SK-MEL-5 (cell line): ENCODE results near the gene SLC9A7. TPM values are rescaled to one million over a fixed set of nuclear protein-coding genes. Genes with fewer than 3 reads are reported as not detected.
"Not testable (repeated sequence)": the region's sequence is repeated elsewhere in the genome, so short reads cannot be mapped to it uniquely, and the experiment has no call there.

Experiments
- DNase-seq: peaks from one replicate; pipeline ENCODE4 v3.0.0-alpha.2; 2016; ENCODE audit warnings: low read depth, low spot score
- in situ Hi-C: cut with HindIII; loops from 2 replicates; pipeline ENCODE4 v1.10.0; 2016; ENCODE audit warnings: low sequenced_read_pairs, high pct_unique_total_duplicates, low pct_unique_long_range_greater_than_20kb
- total RNA-seq: library from RNA; depleted of rRNA; stranded (reverse); fragments of >200 nt; shearing (Covaris generic); gene quantifications from 2 replicates; pipeline ENCODE4 v1.2.3, GENCODE V29; 2014

Gene SLC9A7
- total RNA-seq, 1 experiment from 2014 or later: 3.4 TPM

DNA sequence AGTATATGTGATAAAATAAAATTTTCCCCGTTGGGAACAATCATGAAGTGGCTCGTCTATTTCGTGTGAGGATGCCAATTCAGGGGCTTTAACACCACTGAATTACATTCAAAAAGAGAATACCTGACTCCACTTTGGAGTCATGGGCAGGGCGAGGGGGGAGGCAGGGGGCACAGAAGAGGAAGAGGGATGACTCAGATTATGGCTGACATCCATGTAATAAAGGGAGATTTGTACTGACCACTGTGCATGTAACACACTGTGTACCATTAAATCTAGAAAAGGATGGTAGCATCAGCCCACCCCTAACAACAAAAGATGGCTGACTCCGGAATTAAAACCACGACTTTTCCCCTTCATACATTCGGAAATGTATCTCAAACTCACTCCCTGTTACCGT is 1.3 kb downstream of the SLC9A7 start:
- no peak for DNase-seq
- in situ Hi-C loops: no loop called here

DNA sequence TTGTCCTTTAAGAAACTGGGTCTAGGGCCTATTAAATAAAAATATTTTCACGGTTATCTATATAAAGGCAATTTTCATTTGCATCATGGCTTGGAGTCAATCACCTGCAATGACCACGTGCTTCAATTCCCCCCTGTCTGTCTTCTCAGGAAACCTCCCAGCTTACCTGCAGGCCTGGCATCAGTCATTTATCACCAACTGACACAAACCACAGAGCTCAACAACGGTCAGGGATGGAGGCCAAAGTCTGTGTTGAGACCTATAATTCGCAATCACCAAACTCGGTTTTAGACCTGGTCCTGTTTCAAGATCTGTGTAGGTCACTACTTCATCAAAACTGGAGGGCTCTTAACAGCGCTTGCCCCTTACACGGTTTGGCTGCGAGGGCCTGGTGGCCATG is 1.9 kb downstream of the SLC9A7 start:
- in situ Hi-C loops: no loop called here
- DNase-seq: no peak

DNA sequence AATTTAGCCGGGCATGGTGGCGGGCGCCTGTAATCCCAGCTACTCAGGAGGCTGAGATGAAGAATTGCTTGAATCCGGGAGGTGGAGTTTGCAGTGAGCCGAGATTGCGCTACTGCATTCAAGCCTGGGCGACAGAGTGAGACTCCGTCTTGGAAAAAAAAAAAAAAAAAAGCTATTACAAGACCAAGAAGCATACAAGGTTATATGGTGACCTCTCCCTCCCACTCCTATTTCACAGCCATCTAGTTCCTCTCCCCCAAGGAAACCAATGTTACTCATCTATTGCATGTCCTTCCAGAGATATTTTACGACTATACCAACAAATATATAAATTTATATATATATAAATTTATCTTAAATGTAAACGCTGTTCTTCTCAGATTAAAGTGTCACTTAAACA is 3.2 kb downstream of the SLC9A7 start:
- in situ Hi-C loops: no loop called here

DNA sequence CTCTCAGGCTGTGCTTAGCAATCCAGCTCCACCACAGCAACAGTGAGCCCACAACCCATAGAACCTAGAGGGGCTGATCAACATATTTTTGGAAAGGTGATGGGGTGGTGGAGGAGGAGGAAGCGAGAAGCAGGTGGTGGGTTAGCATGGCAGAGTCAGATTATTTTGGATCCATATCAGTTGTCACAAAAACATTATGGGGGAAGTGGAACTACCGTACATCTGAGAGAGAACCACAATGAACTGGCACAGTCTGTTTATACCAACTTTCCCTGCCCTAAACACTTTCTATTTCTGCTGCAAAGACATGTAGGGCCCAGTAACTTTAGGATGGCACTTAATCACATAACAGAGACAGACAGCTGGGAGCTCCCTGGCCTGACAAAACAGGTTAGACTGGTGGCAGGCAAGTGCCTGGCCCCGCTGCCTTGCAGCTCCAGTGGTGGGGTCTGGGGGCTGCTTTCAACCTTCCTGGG is 4.3 kb downstream of the SLC9A7 start:
- in situ Hi-C loops: no loop called here
- DNase-seq: no peak

More for the DNA sequence above, 3.2 kb downstream of the SLC9A7 start:
- no peak for DNase-seq

DNA sequence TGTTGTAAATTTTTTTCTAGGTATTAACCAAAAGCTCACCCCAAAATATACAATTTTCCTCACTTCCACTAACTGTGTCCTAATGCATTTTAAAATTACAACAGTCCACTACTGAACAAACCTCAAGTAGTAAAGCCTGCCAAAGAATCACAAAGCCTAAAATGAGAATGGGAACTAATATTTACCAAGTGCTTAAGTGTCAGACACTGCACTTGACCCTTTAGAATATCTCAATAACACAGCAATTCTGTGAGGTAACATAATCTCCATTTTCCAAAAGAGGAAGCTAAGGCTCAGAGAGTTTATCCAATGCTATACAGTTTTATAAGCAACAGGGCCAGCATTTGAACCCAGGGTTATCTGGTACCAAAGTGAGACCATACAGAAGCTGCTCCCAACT is 4.9 kb downstream of the SLC9A7 start:
- no peak for DNase-seq
- in situ Hi-C loops: no loop called here

DNA sequence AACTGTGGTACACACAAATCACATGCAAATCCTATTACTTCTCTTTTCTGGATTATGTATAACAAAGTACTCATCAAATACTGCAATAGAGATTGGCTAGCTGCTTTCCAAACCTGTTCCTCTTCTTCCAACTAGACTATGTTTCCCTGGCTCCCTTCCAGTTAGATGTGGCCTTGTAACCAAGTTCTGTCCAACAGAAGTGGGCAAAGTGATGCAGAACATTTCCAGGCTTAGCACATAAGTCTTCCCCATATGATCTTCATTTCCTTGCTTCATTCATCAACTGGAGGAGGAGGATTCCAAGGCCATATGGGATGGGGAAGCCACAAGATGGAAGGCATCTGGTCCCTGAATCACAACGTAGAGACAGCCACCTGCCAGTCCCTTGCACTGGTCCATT is 8.0 kb downstream of the SLC9A7 start:
- no peak for DNase-seq
- in situ Hi-C loops: no loop called here

DNA sequence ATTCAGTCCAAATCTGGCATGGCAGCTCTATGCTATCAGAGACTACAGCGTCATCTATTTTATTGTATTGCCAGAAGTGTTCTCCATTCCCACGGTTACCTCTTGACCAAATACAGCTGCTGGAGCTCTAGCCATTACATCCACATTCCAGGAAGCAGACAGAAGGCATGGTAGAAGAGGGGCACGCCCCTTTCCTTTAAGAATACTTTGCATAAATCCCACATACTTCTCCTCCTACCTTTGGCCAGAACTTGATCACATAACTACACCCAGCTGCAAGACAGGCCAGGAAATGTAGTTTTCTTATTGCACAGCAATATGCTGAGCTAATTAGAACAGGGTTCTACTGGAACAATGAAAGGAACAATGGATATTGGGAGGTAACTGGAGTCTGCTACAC is 14.9 kb downstream of the SLC9A7 start:
- in situ Hi-C loops: no loop called here
- DNase-seq: no peak

DNA sequence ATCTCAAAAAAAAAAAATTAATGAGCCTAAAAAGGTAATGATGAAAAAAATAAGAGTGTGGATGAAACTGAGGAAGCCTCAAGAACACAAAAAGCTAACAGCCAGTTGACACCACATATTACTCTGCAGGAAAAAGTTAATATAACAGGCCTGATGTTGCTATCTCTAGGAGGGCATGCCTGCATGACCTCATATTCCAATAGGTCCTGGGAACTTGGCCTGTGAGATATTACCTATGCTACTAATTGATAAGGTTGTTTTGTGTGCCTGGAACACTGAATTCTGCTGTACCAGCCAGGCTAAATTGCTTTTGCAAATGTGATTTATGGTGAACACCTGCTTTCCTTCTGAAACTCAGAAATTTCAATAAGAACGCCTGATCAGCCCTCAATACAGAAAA is 15.9 kb downstream of the SLC9A7 start:
- in situ Hi-C loops: no loop called here
- no peak for DNase-seq

DNA sequence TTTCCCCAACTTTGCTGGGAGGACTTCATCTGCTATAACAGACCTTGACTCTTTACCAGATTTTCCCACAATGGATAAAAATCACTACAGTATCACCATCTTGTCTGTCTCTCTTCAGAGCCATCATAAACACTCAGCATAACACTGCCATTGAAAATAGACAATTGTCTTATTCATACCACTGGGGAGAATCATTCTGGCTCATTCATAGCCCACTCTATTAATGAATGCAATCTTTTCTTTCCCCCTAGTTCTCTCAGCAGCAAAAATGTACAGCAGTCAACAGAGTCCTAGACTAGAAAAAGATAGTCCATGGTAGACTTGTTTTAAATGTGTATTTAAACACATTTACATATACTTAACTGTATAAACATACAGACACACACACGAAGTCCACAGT is 19.2 kb downstream of the SLC9A7 start:
- in situ Hi-C loops: no loop called here
- peak; percentile 67 for DNase-seq

DNA sequence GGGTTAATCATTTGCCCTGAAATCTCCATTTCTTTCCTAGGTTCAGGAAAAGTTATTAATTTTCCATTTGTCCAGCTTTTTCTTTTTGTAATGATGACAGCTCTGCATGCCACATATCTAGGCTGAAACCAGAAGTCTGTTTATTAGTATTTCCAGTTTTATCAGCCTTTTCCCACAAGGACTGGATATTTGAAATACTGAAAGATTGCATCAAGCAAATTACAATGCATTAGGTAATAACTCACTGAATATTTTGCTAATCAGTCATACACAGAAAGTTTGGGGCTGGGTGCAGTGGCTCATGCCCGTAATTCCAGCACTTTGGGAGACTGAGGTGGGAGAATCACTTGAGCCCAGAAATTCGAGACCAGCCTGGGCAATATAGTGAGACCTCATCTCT is 21.5 kb downstream of the SLC9A7 start:
- no peak for DNase-seq
- in situ Hi-C loops: no loop called here

DNA sequence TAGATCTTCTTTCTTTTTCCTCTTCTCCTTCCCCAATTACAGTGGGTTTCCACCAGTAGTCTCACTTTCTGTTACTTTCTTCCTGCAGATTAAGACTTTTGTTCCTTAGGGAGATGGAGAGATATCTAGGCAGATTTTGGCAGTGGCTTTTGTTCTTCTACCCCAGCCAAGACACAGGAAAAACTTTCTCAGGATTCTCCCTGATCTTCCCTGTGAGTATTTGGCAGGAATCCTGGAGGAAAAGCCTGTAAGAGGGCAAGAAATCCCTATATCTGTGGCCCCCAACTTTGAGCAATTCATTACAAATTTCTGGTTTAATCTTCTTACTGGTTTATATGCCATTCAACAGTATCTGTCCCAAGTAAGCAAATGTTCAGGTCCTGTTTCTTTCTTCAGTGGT is 21.9 kb downstream of the SLC9A7 start:
- in situ Hi-C loops: no loop called here
- no peak for DNase-seq

DNA sequence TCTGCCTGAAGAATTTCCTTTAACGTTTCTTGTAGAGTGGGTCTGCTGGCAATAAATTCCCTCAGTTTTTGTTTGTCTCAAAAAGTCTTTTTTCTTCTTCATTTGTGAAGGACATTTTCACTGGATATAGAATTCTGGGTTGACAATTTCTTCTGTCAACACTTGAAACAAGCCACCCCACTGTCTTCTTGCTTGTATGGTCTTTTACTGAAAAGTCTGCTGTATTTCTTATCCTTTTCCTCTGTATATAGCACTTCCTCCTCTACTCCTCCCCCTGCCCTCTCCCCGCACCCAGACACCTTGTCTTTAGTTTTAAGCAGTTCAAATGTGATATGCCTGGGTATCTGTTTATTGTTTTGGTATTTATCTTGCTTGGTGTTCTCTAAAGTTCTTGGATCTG is 23.3 kb downstream of the SLC9A7 start:
- no peak for DNase-seq
- in situ Hi-C loops: no loop called here

DNA sequence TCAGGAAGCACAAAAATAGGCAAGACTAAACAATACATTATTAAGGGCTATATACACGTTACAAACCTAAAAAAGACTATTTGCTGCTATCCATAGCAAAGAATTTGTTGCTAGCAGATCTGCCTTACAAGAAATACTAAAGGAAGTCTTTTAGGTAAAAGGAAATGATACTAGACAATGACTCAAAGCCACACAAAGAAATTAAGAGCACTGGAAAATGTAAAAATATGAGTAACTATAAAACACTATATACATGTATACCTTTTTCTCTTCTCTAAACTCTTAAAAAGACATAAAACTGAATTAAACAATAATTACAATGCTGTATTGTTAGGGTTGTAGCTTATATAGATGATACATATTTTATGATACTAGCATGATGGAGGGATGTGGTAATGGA is 25.7 kb downstream of the SLC9A7 start:
- in situ Hi-C loops: no loop called here
- DNase-seq: no peak

DNA sequence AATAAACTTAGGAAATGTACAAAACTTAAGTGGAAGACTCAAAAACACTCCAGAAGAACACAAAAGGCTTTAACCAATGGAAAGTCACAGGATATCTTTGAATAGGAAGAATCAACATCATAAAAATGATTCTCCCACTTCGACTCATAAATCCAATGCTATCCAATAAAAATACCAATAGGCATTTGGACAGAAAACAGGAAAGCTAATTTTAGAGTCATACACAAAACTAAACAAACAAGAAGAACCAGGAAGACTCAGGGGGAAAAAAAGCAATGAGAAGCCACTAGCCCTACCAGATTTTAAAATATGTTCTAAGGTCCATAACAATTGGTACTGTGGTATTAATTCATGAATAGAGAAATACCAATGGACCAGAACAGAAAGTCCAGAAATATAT is 28.2 kb downstream of the SLC9A7 start:
- DNase-seq: no peak
- in situ Hi-C loops: no loop called here

DNA sequence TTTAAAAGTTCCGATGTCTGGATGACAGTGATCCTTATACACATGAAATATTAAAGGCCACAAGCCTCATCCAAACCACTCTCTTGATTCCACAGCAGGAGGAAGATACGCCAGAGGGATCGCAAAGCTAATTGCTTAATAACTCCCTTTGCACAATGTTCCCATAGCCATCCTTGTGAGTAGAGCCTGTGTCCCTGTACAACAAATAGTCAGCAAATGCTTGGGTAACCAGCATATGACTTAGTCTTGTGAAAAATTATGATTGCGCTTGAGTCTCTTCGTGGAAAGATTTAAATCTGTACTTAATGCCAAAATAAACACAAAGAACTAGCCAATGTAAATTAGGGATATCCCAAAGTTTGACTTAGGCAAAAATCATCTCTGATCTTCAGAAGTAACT is 31.5 kb downstream of the SLC9A7 start:
- DNase-seq: no peak
- in situ Hi-C loops: no loop called here

DNA sequence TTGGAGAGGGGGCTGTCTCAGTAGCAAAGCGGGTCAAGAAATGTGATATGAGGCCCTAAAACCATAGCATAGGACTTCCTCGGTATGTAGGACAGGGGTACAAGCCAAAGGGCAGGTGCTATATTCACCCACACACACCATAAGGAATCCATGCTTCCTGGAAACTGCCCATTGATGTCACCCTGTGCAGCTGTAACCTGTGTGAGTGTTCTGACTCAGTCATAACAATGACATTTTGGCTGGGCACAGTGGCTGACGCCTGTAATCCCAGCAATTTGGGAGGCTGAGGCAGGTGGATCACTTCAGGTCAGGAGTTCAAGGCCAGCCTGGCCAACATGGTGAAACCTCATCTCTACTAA is 35.4 kb downstream of the SLC9A7 start:
- in situ Hi-C loops, DNase-seq: not testable (repeated sequence)

DNA sequence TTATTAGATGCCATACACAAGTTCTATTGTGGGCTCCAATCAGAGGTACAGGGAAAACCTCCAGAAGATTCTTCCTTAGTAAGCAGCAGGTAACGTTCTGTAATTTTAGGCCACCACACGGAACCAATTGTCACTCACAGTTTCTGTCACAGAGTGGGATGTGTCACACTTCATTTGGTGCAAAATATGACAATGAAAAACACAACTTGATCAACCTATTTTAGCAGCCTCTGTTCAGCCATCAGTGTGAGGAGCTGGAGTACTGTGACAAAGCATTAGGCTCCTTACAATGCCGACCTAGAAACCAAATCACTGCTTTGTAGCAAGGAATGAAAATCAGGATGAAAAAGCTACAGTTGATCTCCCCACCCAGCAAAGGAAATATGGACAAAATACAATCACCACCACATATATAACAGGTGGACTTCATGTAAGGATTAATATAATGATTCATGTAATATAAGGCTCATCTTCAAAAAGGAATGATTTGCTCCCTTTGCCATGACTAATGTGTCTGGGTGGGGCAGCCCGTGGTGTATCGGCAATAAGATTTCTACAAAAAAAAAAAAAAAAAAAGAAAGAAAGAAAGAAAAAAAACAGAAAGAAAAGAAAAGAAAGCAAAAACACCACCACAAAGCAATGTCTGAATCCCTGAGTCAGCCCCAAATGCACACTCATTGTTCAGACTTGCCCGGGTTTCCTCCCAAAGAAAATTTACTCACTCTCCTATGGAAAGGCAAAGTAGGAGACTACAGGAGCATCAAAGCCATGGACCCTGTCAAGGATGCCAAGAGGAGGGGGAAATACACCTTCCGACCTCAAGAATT is 36.0 kb downstream of the SLC9A7 start:
- no peak for DNase-seq
- in situ Hi-C loops: no loop called here

DNA sequence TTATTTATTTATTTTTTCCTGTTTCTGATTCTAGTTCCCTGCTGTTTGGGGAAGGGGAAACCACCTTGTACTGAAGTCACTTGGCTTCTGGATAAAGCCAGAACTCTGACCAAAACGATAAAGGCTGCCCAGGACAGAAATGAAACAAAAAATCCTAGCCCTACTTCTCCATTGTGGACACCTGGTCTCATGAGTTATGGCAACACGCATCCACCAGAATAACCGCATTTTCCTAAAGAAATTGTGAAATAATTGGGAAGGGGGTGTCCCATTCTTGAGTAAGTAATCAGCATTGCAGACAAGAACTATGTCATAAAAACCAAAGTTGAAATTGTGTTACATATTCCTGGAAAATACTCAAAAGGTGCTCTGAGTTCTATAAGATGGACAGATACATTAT is 42.1 kb downstream of the SLC9A7 start:
- DNase-seq: no peak
- in situ Hi-C loops: no loop called here

DNA sequence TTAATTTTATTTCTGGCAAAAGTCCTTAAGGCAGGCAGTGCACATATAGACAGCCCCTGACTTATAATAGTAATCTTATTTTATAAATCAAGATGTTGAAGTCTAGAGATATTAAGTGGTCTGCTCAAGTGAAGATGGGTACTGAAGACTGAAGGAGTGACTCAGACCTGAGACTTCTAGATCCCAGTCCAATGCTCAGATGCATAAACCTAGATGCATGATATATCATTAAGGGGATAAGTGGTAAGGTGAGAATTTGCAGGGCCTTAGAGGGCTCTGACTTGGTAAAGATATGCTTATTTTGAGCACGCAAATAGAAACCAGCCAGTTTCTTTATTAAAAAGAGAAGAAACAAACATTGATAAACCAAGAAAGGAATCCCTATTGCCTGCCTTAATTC is 42.9 kb downstream of the SLC9A7 start:
- DNase-seq: no peak
- in situ Hi-C loops: no loop called here

DNA sequence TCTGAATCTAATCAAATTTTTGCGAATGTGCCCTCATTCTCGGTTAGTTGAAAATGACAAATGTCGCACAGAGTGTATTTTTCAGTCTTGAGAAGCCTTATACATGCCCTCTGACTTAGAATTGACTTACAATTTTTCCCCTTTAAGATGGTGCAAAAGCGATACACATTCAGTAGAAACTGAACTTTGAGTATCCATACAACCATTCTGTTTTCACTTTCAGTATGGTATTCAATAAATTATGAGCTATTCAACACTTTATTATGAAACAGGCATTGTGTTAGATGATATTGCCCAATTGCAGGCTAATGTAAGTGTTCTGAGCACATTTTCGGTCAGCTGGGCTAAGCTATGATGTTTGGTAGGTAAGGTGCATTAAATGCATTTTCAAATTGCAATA is 43.4 kb downstream of the SLC9A7 start:
- in situ Hi-C loops: no loop called here
- no peak for DNase-seq
